ENCODE data around the gene NT5C1A.

GRCh38 chr1:39626646-39627045 is 45.3 kb downstream of the NT5C1A start:
- TF ChIP-seq YY1 (IDR thresholded peaks at IDR 0.05; ENCODE audit: insufficient read depth, insufficient read length) (no peak), ZNF274 (IDR thresholded peaks at IDR 0.05; ENCODE audit: low read depth, low read length) (no peak)

All from NT2/D1 (cell line).